GM19397 (cell line): ENCODE measurements around the gene GVQW3.
"Not testable (repeated sequence)": the region's sequence is repeated elsewhere in the genome, so short reads cannot be mapped to it uniquely, and the experiment has no call there.

Experiments
- ATAC-seq: cut with Tn5 transposase; IDR thresholded peaks from one replicate; pipeline ENCODE4 v1.9.1; 2021; ENCODE audit warnings: mild to moderate bottlenecking, moderate library complexity; ENCODE audit not compliant: unreplicated experiment

Gene GVQW3

GRCh38 chr11:76385903-76386302, 4.8 kb downstream of the GVQW3 start:
- ATAC-seq: no peak

GRCh38 chr11:76388408-76388807, 7.3 kb downstream of the GVQW3 start:
- ATAC-seq: no peak

GRCh38 chr11:76391021-76391420, 9.9 kb downstream of the GVQW3 start:
- no peak for ATAC-seq

GRCh38 chr11:76391811-76392475, 10.8 kb downstream of the GVQW3 start:
- no peak for ATAC-seq

GRCh38 chr11:76392870-76393269, 11.7 kb downstream of the GVQW3 start:
- ATAC-seq: no peak

GRCh38 chr11:76394411-76394810, 13.3 kb downstream of the GVQW3 start:
- no peak for ATAC-seq

- ATAC-seq: no peak
Observed at GRCh38 chr11:76395296-76395695, 14.2 kb downstream of the GVQW3 start.

- ATAC-seq: no peak
Observed at GRCh38 chr11:76397383-76397782, 16.3 kb downstream of the GVQW3 start.

GRCh38 chr11:76400967-76401366, 19.8 kb downstream of the GVQW3 start:
- ATAC-seq: no peak

GRCh38 chr11:76401484-76401883, 20.4 kb downstream of the GVQW3 start:
- ATAC-seq: not testable (repeated sequence)

GRCh38 chr11:76406359-76406758, 25.2 kb downstream of the GVQW3 start:
- ATAC-seq: no peak

- ATAC-seq: no peak
Observed at GRCh38 chr11:76408171-76408965, 27.2 kb downstream of the GVQW3 start.

GRCh38 chr11:76410851-76411357, 29.8 kb downstream of the GVQW3 start:
- ATAC-seq: no peak

GRCh38 chr11:76415073-76415472, 34.0 kb downstream of the GVQW3 start:
- ATAC-seq: no peak

- no peak for ATAC-seq
Observed at GRCh38 chr11:76419896-76420295, 38.8 kb downstream of the GVQW3 start.

- no peak for ATAC-seq
Observed at GRCh38 chr11:76424379-76424778, 43.3 kb downstream of the GVQW3 start.

GRCh38 chr11:76424891-76425290, 43.8 kb downstream of the GVQW3 start:
- ATAC-seq: no peak

- no peak for ATAC-seq
Observed at GRCh38 chr11:76426660-76427059, 45.5 kb downstream of the GVQW3 start.

GRCh38 chr11:76436020-76436419, 54.9 kb downstream of the GVQW3 start:
- ATAC-seq: no peak

GRCh38 chr11:76443268-76443980, 62.3 kb downstream of the GVQW3 start:
- no peak for ATAC-seq

- no peak for ATAC-seq
Observed at GRCh38 chr11:76444065-76444383, 62.9 kb downstream of the GVQW3 start.
